Fibroblast of skin of left biceps (primary cell): Measurements from ENCODE around the gene VPS41.

ENCODE experiments used
- DNase-seq, 2 experiments: peaks; one replicate each; pipeline ENCODE4 v3.0.0-alpha.2; 2013; ENCODE audit warnings: low read depth in 2 of 2

The VPS41 gene

DNA sequence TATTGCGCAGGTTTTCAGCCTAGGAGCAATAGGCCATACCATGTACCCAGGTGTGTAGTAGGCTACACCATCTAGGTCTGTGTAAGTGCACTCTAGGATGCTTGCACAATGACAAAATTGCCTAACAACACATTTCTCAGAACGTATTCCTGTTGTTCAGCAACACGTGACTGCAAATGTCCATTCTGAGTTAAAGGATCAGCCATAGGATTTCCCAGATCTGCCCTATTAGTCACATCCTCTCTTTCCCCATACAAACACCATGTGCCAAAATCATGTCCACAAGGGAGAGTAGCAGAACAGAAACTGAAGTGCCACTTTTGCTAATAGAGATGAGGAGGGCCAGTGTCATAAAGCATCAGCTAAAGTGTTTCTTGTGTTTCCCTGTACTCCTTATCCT is 235.2 kb downstream of the VPS41 start:
- DNase-seq, result peak; percentile 40 to 41
